Adrenal gland (tissue), 12 donors: ENCODE results near the gene SLC1A6. TPM values are rescaled to one million over a fixed set of nuclear protein-coding genes. Genes with fewer than 3 reads are reported as not detected.

Experiments
- DNase-seq, 7 donors: peaks; one replicate each; pipeline ENCODE4 v3.0.0-alpha.2; 2019 to 2020
- H3K27ac ChIP-seq, 5 donors: fragments of 200-600 bp; sonication (generic) in 4 of 5; 1 replicate in 3 of 5; 2 replicates in 2 of 5; pipeline versions ENCODE4 v1.5.1 to v1.8.0; 2016 to 2020; ENCODE audit warnings: mild to moderate bottlenecking in 1 of 5
- H3K27me3 ChIP-seq: fragments of 200-600 bp; 2 replicates; pipeline ENCODE4 v1.8.0; 2021
- H3K36me3 ChIP-seq, 2 donors: fragments of 200-600 bp; replicated peaks in 1 of 2; 1 replicate in 1 of 2; 2 replicates in 1 of 2; pipeline versions ENCODE4 v1.5.1 to v1.8.0; 2018 to 2022
- H3K4me1 ChIP-seq, 2 donors: fragments of 200-600 bp; replicated peaks in 1 of 2; 1 replicate in 1 of 2; 2 replicates in 1 of 2; pipeline versions ENCODE4 v1.5.1 to v1.8.0; 2018 to 2021
- H3K4me3 ChIP-seq, 4 donors: fragments of 200-600 bp; sonication (generic) in 3 of 4; one replicate each; pipeline ENCODE4 v1.5.1; 2016 to 2018
- H3K9me3 ChIP-seq, 3 donors: fragments of 200-600 bp; sonication (generic) in 1 of 3; replicated peaks in 1 of 3; 1 replicate in 2 of 3; 2 replicates in 1 of 3; pipeline versions ENCODE4 v1.5.1 to v1.8.0; 2016 to 2021
- CTCF ChIP-seq, 6 experiments: fragments of 450-650 bp in 4 of 6; fragments of 200-600 bp in 2 of 6; sonication (generic) in 1 of 6; IDR thresholded peaks; 1 replicate in 5 of 6; 2 replicates in 1 of 6; pipeline versions ENCODE4 v1.5.1 to v1.8.0; 2016 to 2021; ENCODE audit warnings: antibody characterized with exemption in 6 of 6, mild to moderate bottlenecking in 2 of 6, moderate library complexity in 1 of 6
- POLR2A ChIP-seq, 2 donors: fragments of 450-650 bp; IDR thresholded peaks; one replicate each; pipeline ENCODE4 v1.6.1; 2017; ENCODE audit warnings: antibody characterized with exemption in 2 of 2, mild to moderate bottlenecking in 2 of 2, moderate library complexity in 1 of 2
- WGBS, 4 donors: extraction: QIAGEN DNeasy Blood & Tissue Kit in 2 of 4; methylation state at CpG; one replicate each; pipeline versions ENCODE4 v1.1.5 to v1.1.7; 2013 to 2017; 5-methylcytosine and 5-hydroxymethylcytosine counted together
- intact Hi-C, 2 donors: fragments of 100-400 bp; cut with DNase I; formaldehyde crosslinking; loops; one replicate each; pipeline versions ENCODE4 v1.14.1 to v1.15.0; 2022 to 2023
- polyA plus RNA-seq, 3 donors: library from polyadenylated mRNA; stranded (reverse); fragments of 200-250 nt in 2 of 3; fragments of 350-450 nt in 1 of 3; fragmentation: Illumina TruSeq in 1 of 3; extraction: RNeasy Lipid Tissue Mini Kit (QIAGEN cat#74804) in 1 of 3; gene quantifications; one replicate each; pipeline ENCODE4 v1.2.3, GENCODE V29; 2013 to 2014
- total RNA-seq, 9 donors: library from RNA; depleted of rRNA in 4 of 9; stranded (reverse); fragments of >200 nt in 4 of 9; fragments of 120-200 nt in 1 of 9; fragmentation: NEBNext Ultra II Directional in 1 of 9; extraction: Animal tissue kit (Norgen Biotek cat#: 25700) in 1 of 9; gene quantifications; one replicate each; pipeline versions ENCODE4 v1.1.0 to v1.2.4, GENCODE V29; 2013 to 2023
- donor health status: healthy with polysubstance abuse.
- donor health status: Bipolar disorder and iron deficiency.
- donor health status: DM: yes; HTN: yes; CAD: no.
- donor health status: DM: no; HTN: no; CAD: no.
- donor health status: DM: no; HTN: no; CAD: no.
- donor health status: DM: yes; HTN: yes; CAD: no.

SLC1A6 gene
- total and polyA plus RNA-seq, 12 donors, result 0.11 TPM; not detected in 11

GRCh38 chr19:14985133-14985532, 5.5 kb upstream of the SLC1A6 start:
- DNase-seq, result no peak
- intact Hi-C loops, result no loop called here

GRCh38 chr19:14978161-14978776, 1.4 kb downstream of the SLC1A6 start:
- intact Hi-C loops, result no loop called here
- WGBS, 4 donors, result 52 to 73% (median 64%) methylated on average over 6 of the region's 6 CpGs
- DNase-seq, result no peak
- TF ChIP-seq POLR2A (IDR thresholded peaks at IDR 0.05) (no peak), CTCF (IDR thresholded peaks at IDR 0.05) (no peak)
- Histone ChIP-seq H3K4me3 (no peak overlapping the region), H3K27ac (no peak overlapping the region), H3K36me3 (no peaks in the 10 kb centered on the region), H3K4me1 (no peaks in the 10 kb centered on the region), H3K9me3 (no peaks in the 10 kb centered on the region), H3K27me3 (peaks cover 30% of the 10 kb centered on the region)

More at GRCh38 chr19:14985133-14985532, 5.5 kb upstream of the SLC1A6 start:
- WGBS, 4 donors, result 64 to 69% (median 68%) methylated on average over 5 of the region's 5 CpGs
- H3K27me3 ChIP-seq, result peaks cover 10% of the 10 kb centered on the region
- no peaks in the 10 kb centered on the region for H3K4me1 ChIP-seq
- H3K36me3 ChIP-seq, result no peaks in the 10 kb centered on the region
- H3K9me3 ChIP-seq, result no peaks in the 10 kb centered on the region
- TF ChIP-seq CTCF (IDR thresholded peaks at IDR 0.05) (no peak), POLR2A (IDR thresholded peaks at IDR 0.05) (no peak)
- H3K27ac ChIP-seq, result no peak overlapping the region
- no peak overlapping the region for H3K4me3 ChIP-seq

GRCh38 chr19:14977128-14977527, 2.5 kb downstream of the SLC1A6 start:
- H3K36me3 ChIP-seq, result no peaks in the 10 kb centered on the region
- H3K9me3 ChIP-seq, result no peaks in the 10 kb centered on the region
- H3K27ac ChIP-seq, result no peak overlapping the region
- peaks cover 30% of the 10 kb centered on the region for H3K27me3 ChIP-seq
- intact Hi-C loops, result no loop called here
- WGBS, 4 donors, result 56 to 65% (median 61%) methylated on average over 5 of the region's 5 CpGs
- no peak overlapping the region for H3K4me3 ChIP-seq
- H3K4me1 ChIP-seq, result no peaks in the 10 kb centered on the region
- TF ChIP-seq POLR2A (IDR thresholded peaks at IDR 0.05) (no peak), CTCF (IDR thresholded peaks at IDR 0.05) (no peak)
- DNase-seq, result no peak

- 61 to 73% (median 65%) methylated on average over 4 of the region's 4 CpGs for WGBS, 4 donors
- intact Hi-C loops, result no loop called here
- no peak overlapping the region for H3K27ac ChIP-seq
- TF ChIP-seq POLR2A (IDR thresholded peaks at IDR 0.05) (no peak), CTCF (IDR thresholded peaks at IDR 0.05) (no peak)
- no peaks in the 10 kb centered on the region for H3K9me3 ChIP-seq
- H3K4me3 ChIP-seq, result no peak overlapping the region
- no peaks in the 10 kb centered on the region for H3K4me1 ChIP-seq
- DNase-seq, result no peak
- H3K27me3 ChIP-seq, result peaks cover 14% of the 10 kb centered on the region
- H3K36me3 ChIP-seq, result no peaks in the 10 kb centered on the region
These were observed 5.2 kb downstream of the SLC1A6 start for GRCh38 chr19:14974488-14974887.
